ENCODE data around the gene OR6C68.
"Not testable (repeated sequence)": the region's sequence is repeated elsewhere in the genome, so short reads cannot be mapped to it uniquely, and the experiment has no call there.

Gene OR6C68

DNA sequence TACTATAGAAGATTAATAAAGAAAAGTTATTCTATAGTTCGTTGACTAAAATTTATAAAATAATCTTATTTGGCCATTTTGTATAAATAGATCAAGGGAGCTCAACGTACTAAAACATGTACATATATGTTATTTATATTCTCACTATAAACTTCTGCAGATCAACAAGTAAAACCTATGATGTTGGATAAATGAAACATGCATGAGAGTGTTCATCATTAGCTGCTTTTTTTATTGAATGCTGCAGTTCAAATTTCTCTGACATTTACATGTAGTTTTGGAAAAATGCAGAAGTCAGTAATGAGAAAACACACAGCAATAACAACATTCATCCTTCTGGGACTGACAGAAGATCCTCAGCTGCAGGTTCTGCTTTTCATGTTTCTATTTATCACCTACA is at the start of gene OR6C68:
Gene OR6C68, plus strand, starts transcription at position 301 of the 400 bp plus-strand sequence. Its CDS starts 0 bp downstream, at position 301.
- DNase-seq (ENCODE audit: low spot score): no peak

DNA sequence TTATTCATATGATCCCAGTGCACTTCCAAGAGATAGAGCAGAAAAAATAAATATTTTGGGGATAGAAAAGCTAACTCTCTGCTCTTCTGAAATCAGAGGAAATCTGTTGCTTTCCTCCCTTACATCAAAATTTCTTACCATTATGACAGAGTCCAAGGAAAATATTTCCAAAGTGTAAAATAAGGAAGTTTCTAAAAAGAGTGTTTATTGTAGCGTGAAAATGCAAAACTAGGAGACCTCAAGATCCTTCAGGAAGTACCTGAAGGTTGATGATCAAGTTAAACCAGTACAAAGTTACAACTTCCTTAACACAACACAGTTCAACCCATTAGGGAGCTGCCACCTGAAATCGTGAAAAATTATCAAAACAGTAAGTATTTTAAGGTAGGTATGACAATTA is 48.4 kb upstream of the OR6C68 start, which contains the start of gene OR6C2:
Gene OR6C2, plus strand, starts transcription at position 301 of the 400 bp plus-strand sequence. CDS start 8,138 bp downstream, outside the sequence.
- DNase-seq (ENCODE audit: low spot score): no peak

DNA sequence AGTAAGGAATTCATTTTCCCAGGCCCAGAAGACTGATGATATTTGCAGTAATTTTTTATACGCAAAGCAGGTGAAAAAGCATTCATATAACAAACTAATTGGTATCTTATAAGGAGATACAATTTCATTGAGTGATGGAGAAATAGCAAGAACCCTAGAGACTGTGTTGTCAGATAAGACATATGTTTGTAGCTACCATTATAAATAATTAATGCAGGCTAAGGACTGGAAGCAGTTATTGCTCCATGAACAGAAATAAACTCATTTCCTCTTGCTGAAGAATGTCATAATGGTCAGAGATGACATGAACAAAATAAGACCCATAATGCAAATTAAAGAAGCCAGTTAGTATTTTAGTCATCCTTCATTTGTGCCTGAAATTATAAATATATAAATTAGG is 46.8 kb upstream of the OR6C68 start:
- DNase-seq (ENCODE audit: low spot score): no peak

DNA sequence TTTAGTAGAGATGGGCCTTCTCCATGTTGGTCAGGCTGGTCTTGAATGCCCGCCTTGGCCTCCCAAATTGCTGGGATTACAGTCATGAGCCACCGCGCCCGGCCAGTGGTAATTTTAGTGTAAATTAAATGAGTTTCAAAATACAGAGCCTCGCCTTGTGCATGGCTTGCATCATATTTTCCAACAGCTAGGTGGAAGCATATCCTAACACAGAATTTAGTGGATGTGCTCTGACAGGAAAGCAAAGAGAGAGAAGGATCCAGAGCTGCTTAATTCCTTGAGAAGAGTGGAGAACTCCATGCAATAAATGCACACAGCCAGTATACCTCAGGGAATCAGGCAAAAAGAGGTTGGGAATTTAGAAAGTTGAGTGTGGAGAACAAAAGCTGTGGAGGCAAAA is 45.9 kb upstream of the OR6C68 start:
- DNase-seq (ENCODE audit: low spot score): no peak

DNA sequence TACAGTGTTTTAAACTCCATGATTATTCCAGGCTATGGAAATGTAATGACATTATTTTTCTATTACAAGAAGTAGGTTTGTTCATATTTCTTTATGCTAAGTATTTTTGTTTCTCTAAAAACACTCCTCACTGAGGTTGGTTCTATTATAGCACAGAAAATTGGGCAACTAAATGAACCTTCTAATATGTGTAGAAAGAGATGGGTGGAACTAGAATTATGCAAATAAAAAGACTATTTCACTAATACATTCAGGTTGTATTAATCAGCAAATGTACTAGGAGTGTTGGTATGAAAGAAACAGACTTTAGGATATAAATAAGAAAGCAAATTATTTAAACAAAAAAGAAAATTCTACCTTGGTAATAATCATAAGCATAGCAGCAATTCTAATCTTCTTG is 43.4 kb upstream of the OR6C68 start:
- DNase-seq (ENCODE audit: low spot score): no peak

DNA sequence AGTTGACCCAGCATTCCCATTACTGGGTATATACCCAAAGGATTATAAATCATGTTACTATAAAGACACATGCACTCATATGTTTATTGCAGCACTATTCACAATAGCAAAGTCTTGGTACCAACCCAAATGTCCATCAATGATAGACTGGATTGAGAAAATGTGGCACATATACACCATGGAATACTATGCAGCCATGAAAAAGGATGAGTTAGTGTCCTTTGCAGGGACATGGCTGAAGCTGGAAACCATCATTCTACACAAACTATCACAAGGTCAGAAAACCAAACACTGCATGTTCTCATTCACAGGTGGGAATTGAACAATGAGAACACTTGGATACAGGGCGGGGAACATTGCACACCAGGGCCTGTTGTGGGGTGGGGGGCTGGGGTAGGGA is 27.3 kb upstream of the OR6C68 start:
- not testable (repeated sequence) for DNase-seq (ENCODE audit: low spot score)

DNA sequence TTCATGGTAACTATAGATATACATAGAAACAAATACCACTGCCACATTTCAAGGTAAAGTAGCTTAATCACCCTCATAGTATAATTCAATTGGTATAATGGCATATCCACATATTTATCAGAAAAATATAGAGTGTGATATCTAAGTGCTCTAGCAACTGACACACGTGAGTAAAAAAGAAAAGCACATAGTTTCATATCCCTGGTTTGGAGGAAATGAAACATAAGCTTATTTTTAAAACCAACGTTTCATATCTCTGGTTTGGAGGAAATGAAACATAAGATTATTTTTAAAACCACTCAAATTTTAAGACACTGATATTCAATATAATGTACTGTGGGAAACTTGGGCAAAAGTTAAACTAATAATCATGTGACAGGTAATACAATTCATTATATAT is 24.3 kb upstream of the OR6C68 start:
- no peak for DNase-seq (ENCODE audit: low spot score)

DNA sequence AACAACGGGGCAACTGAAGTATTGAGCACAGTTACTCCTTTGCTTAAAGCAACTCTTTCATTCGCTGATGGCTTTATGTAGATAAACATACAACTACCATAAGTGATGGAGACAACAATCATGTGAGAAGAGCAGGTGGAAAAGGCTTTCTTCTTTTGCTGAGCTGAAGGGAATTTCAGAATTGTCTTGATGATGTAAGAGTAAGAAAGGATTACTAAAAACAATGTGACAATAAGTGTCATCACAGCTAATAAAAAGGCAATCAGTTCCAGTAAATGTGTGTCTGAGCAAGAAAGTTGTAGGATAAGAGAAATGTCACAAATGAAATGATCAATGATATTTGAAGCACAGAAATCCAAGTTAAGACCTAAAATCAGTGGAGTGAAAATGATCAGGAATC is 22.9 kb upstream of the OR6C68 start:
- DNase-seq (ENCODE audit: low spot score): no peak

DNA sequence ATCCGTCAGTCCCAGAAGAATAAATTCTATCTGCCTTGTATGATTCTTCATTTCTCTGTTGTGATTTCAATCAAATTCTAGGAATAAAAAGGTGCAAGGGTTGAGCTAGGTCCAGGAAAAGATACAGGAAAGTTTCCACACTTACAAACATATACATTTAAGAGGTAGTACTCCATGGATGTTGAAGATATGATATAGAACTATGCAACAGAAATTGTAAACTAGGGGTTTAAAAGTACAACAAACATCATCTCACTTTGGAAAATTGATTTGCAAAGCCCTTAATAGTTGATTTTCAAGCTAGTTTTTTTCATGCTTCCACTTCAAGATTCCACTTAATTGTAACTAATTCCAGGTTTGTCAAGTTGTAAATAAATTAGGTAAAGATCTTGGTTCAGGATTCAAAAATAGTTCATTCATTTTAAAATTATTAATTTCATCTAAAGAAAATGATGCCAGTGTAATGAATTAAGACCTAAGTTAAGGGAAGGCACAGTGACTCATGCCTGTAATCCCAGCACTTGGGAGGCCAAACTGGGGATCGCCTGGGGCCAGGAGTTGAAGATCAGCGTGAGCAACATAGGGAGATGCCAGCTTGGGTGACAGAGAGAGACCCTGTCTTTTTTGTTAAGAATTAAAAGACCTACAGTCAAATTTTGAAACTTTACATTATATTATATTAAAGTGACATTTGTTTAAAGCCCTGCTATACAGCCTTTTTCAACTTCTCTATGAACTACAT is 21.9 kb upstream of the OR6C68 start, which contains the start of gene OR6C70:
Gene OR6C70, minus strand, starts transcription at position 51 of the 742 bp plus-strand sequence. Its CDS starts 0 bp downstream, at position 51.
- peak; percentile 58 for DNase-seq (ENCODE audit: low spot score)

DNA sequence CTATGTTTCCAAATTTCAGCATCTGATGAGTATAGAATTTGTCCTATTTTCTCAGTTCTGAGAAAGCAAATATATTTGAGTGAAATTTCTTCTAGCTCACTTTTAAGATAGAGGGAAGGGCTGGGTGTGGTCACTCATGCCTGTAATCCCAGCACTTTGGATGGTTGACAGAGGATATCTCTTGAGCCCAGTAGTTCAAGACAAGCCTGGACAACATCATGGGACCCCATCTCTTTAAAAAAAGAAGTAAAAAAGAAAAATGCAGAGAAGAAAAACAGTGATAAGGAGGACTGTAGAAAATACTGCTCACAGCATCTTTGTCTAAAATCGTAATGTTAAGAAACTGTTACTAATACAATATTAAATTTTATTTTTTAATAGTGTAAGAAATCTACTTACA is 19.9 kb upstream of the OR6C68 start:
- DNase-seq (ENCODE audit: low spot score): no peak

DNA sequence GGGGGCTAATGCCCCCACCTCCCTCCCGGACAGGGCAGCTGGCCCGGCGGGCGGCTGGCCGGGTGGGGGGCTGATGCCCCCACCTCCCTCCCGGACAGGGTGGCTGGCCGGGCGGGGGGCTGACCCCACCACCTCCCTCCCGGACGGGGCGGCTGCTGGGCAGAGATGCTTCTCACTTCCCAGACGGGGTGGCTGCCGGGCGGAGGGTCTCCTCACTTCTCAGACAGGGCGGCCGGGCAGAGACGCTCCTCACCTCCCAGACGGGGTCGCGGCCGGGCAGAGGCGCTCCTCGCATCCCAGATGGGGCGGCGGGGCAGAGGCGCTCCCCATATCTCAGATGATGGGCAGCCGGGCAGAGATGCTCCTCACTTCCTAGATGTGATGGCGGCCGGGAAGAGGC is 13.0 kb upstream of the OR6C68 start:
- DNase-seq (ENCODE audit: low spot score): not testable (repeated sequence)

DNA sequence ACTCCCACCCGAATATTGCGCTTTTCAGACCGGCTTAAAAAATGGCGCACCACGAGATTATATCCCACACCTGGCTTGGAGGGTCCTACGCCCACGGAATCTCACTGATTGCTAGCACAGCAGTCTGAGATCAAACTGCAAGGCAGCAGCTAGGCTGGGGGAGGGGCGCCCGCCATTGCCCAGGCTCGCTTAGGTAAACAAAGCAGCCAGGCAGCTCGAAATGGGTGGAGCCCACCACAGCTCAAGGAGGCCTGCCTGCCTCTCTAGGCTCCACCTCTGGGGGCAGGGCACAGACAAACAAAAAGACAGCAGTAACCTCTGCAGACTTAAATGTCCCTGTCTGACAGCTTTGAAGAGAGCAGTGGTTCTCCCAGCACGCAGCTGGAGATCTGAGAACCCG is 7.9 kb upstream of the OR6C68 start:
- DNase-seq (ENCODE audit: low spot score): not testable (repeated sequence)

DNA sequence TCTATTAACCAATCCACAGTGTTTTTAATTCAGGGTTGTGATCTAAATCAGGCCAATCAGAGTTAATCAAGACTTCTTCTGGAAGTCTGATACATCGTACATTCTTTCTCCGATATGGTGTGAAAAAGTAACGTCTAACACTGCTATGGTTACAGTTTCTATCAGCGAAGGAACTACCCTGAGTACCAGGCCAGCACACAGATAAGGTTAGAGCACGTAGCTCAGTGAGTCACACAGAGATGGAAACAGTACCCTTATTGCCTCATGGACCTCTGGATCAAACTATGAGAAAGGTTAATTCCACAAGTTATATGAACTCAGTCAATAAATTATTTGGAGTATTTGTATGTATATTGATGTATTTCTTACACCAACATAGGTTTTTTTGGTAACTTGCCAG is 3.3 kb downstream of the OR6C68 start:
- no peak for DNase-seq (ENCODE audit: low spot score)

DNA sequence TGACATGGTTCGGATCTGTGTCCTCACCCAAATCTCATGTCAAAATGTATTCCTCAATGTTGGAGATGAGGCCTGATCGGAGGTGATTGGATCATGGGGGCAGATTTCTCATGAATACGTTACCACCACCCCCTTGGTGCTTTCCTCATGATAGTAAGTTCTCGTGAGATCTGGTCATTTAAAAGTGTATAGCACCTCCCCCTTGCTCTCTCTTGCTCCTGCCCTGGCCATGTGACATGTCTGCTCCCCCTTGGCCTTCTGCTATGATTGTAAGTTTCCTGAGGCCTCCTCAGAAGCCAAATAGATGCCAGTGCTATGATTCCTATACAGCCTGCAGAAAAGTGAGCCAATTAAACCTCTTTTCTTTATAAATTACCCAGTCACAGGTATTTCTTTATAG is 7.1 kb downstream of the OR6C68 start:
- no peak for DNase-seq (ENCODE audit: low spot score)

DNA sequence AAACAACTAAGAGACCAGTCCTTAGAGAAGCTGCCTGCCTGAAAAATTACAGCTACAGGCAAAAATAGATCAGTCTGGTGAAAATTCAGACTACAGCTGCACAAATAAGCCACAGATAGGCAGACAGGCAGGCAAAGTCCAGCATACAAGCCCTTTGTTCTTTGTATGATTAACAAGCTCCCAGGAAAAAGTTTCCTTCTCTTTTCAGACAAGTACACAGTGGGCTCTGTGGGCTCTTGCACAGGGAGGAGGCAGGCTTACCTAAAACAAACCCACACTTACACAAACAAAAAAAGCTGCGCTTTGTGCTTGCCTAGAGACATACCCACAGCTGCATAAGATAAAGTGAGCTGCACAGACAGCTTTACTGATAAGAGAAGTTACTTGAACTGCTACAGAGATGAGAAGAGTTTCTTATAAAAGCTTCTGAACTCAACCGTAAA is 7.7 kb downstream of the OR6C68 start:
- no peak for DNase-seq (ENCODE audit: low spot score)

DNA sequence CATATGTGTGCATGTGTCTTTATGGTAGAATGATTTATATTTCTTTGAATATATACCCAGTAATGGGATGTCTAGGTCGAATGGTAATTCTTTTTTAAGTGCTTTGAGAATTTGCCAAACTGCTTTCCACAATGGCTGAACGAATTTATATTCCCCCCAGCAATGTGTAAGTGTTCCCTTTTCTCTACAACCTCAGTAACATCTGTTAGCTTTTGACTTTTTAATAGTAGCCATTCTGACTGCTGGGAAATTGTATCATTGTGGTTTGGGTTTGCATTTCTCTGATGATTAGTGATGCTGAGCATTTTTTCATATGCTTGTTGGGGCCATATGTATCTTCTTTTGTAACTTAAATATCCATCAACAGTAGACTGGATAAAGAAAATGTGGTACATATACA is 9.4 kb downstream of the OR6C68 start:
- DNase-seq (ENCODE audit: low spot score): no peak

DNA sequence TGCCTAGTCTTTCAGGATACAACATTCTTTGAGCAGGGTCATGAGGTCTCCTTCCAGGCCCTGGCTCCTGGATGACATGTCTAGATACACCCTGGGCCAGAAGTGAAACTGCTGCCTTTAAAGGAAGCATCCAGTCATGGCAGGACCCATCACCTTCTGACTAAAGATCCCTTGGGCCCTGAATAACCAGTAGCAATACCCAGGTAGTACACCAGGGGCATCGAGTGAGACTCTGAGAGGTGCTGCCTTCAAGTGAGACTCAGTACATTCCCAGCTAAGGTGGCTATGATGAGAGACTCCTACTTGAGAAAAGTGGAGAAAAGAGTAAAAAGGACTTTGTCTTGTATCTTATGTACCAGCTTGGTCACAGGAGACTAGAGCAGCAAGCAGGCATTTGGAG is 23.5 kb downstream of the OR6C68 start:
- DNase-seq (ENCODE audit: low spot score): no peak

DNA sequence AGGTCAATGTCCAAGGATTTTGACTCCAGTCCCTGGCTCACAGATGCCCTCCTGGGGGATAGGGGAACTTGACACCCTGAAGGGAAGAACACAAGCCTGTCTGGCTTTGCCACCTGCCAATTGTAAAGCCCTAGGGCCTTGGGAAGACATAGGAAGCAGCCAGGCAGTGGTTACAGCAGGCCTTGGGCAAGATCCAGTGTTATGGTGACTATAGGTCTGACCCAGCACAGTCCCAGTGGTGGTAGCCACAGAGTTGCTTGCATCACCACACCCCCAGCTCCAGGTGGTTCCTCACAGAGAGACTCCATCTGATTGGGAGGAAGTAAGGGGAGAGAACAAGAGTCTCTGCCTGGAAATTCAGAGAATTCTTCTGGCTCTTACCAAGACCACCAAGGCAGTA is 24.2 kb downstream of the OR6C68 start:
- DNase-seq (ENCODE audit: low spot score): no peak

All from ecto neural progenitor cell (in vitro differentiated cells).